Right lobe of liver (tissue), 4 donors: ENCODE results near the gene NBEA.

Experiments
- CTCF ChIP-seq, 4 donors: fragments of 200-600 bp in 3 of 4; fragments of 450-650 bp in 1 of 4; IDR thresholded peaks; one replicate each; pipeline versions ENCODE4 v1.5.1 to v1.8.0; 2016 to 2022; ENCODE audit warnings: antibody characterized with exemption in 4 of 4, mild to moderate bottlenecking in 2 of 4
- POLR2A ChIP-seq: fragments of 450-650 bp; IDR thresholded peaks from one replicate; pipeline ENCODE4 v1.6.1; 2017; ENCODE audit warnings: antibody characterized with exemption, mild to moderate bottlenecking
- donor health status: DM: no; HTN: no; CAD: no.
- donor health status: DM: no; HTN: no; CAD: no.
- donor health status: DM: no; HTN: yes; CAD: no.

GRCh38 chr13:34935841-34936240 lies 6.2 kb upstream of the NBEA start:
- TF ChIP-seq CTCF (IDR thresholded peaks at IDR 0.05) (no peak), POLR2A (no peak)
